Tongue (tissue), 2 donors: ENCODE data around the gene ZFYVE26. TPM values are rescaled to one million over a fixed set of nuclear protein-coding genes. Genes with fewer than 3 reads are reported as not detected.
"Not testable (repeated sequence)": the region's sequence is repeated elsewhere in the genome, so short reads cannot be mapped to it uniquely, and the experiment has no call there.

Source experiments
- DNase-seq: peaks from one replicate; pipeline ENCODE4 v3.0.0-alpha.2; 2015
- total RNA-seq: library from RNA; depleted of rRNA; stranded (reverse); fragments of >200 nt; gene quantifications from one replicate; pipeline ENCODE4 v1.2.3, GENCODE V29; 2014

ZFYVE26 gene
- total RNA-seq, 1 donor from 2014 or later, result 17.4 TPM

DNA sequence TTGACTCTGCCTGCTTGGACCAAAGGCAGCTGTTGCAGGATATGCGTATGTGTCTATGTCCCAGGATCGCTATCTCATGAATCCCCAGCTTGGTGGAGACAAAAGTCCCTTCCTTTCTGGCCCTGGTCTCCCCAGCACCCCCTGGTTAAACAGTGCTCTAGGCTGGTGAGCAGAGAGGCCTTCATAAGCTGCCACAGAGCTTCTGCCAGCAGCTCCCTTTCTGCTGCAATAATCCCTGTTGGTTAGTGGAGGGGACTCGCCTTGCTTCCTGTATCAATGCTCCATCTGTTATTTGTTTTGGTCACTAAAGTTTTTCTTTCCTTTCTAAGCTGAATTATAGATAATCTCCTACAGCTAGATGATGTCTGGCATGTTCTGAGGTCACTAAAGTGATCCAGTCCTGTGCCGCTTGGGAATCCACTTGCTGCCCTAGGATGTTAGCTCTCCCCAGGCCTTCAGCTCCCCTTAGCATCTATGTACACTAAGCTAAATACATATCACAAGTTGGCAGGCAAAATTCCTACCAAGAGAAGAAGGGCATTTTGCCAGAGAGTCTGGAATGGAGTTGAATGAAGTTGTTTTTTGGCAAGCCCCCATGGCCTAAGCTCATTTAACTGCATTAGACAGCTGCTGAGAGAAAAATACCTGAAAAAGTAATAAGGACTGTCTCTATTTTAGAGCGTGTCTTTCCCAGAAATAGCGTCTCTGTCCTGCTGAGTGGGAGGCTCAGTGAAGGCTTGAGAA is 66.9 kb downstream of the ZFYVE26 start:
- peak; percentile 87 for DNase-seq

GRCh38 chr14:67748312-67748711 is 68.1 kb downstream of the ZFYVE26 start:
- no peak for DNase-seq

GRCh38 chr14:67746927-67747326 is 69.5 kb downstream of the ZFYVE26 start:
- DNase-seq, result no peak

- no peak for DNase-seq
Observed at GRCh38 chr14:67744046-67744445, 72.3 kb downstream of the ZFYVE26 start.

DNA sequence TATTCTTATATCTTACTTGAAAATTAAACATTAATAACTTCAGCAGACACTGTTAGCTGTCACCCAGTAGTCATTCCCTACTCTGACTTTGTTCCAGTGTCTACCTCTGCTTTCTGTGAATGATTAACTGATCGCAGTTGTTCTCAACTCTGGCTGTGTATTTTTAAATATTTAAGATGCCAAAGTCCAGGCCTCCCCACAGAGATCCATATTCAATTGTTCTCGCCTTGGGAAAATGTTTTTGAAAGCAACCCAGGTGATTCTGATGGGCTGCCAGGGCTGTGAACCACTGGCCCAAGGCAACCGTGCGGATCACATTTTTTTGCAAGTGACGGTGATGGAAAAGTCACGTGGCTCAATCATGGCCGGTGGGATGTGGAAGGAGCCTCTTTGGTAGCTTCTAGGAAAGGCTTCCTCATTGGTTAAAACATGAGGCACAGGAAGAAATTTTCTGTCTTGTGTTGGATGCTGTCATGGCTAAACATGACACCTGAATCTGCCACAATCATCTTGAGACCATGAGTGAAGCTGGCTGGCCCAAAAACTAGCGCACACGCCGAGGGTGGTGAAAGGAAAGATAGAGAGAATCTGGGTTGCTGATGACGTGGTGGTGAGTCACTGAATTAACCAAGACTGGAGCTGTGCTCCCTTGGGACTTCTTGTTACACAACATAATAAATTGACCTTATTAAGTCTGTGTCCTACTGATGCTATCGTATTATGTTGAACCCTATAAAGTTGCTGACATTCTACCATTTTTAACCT is 77.5 kb downstream of the ZFYVE26 start:
- DNase-seq, result no peak

GRCh38 chr14:67736771-67737170 is 79.6 kb downstream of the ZFYVE26 start:
- no peak for DNase-seq

GRCh38 chr14:67735336-67736147 is 80.8 kb downstream of the ZFYVE26 start:
- peak; percentile 25 for DNase-seq

DNA sequence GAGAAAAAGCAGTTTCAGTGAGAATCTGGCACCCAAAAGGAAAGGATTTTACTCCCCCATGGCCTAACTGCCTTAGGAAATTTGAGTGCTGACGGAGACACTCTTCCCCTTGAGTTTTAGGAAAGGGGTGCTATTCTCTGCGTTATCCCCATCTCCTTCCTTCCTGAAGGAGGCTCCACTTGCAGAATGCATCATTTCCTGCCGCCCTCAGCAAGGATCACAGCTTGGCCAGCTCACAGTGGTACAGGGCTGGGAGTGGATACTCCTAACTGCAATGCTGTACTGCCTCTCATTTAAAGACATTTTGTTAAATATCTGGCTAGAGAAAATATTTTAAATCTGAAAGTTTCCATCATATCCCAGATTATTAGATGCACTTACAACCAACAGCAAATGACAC is 81.7 kb downstream of the ZFYVE26 start:
- DNase-seq, result no peak

GRCh38 chr14:67733616-67734015 is 82.8 kb downstream of the ZFYVE26 start:
- DNase-seq, result peak; percentile 82

DNA sequence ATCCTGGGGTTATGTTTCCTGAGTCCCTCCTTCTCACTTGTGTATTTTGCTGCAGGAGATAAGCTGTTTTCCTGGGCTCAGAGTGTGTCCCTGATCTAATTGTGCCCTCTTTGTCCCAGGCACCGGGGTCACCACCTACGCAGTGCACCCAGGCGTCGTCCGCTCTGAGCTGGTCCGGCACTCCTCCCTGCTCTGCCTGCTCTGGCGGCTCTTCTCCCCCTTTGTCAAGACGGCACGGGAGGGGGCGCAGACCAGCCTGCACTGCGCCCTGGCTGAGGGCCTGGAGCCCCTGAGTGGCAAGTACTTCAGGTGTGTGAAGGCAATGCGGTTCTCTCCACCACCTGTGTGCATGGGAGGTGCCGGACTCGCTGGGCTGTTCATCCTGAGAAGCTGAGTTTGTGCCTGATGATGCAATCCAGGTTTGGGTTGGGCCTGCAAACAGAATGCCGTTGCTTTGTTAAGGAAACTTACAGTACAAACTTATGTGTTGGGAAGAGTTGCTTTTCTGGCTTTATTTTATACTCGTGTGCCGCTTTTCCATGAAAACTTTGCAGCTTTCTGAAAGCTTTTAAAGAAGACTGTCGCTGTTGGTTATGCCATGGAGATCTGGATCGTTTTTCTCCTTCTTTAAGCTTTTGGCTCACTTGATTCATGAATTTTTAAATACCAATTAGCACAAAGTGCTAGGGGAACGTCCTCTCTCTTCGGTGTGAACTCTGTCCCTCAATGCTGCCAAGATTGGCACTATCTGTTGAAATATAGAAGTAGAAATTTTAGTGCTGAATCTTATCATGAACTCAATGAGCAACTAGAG is 87.1 kb downstream of the ZFYVE26 start:
- DNase-seq, result peak; percentile 17

- DNase-seq, result no peak
Observed at GRCh38 chr14:67728258-67728657, 88.1 kb downstream of the ZFYVE26 start.

GRCh38 chr14:67727361-67727760 is 89.0 kb downstream of the ZFYVE26 start:
- DNase-seq, result no peak

DNA sequence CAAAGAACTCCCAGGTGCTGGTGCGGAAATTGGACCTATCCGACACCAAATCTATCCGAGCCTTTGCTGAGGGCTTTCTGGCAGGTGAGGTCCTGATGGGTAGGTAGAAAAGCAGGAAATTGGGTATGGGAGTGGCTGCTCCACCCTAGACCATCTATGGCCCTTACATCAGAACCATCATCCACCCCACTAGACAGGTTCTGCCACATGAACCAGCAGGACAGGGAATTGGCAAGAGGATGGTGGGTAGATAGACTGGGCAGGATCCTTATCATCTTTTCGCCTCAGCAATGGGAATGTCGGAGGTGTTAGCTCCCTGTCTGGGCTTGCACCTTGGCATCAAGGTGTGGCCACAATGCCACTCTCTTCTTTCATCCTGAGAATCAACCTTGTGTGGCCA is 91.2 kb downstream of the ZFYVE26 start:
- DNase-seq, result no peak

DNA sequence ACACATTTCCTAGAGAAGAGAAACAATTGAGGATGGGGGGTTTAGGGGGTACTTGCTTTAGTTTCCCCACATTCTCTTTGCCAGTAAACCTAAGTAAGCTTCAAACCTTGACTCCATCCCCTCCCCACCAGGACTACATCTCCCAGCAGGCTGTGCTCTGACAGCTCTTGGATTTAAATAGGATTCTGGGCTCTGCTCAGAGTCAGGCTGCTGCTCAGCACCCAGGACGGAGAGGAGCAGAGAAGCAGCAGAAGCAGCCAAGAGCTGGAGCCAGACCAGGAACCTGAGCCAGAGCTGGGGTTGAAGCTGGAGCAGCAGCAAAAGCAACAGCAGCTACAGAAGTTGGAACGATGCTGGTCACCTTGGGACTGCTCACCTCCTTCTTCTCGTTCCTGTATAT is 94.1 kb downstream of the ZFYVE26 start:
- DNase-seq, result peak; percentile 80

GRCh38 chr14:67721875-67722274 is 94.5 kb downstream of the ZFYVE26 start:
- DNase-seq, result no peak

GRCh38 chr14:67719866-67720265 is 96.5 kb downstream of the ZFYVE26 start:
- DNase-seq, result no peak

GRCh38 chr14:67719385-67719784 is 97.0 kb downstream of the ZFYVE26 start:
- DNase-seq, result not testable (repeated sequence)

DNA sequence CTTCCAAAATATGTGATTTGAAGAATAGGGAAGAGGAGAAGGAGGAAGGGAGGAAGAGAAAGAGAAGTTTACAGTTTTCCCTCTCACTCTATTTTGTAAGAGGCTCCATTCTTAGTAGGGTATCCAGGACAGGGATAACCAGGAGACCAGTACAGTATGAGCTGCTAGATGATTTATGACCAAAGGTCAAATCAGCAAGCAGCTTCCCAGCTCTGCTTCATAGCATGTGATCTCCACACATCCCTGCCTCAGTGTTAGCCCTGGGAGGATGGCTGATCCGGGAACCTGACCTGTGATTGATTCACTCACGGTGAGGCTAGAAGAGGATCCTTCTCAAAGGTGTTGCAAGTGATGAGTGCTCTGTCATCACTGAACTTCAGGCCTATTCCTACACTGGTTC is 98.1 kb downstream of the ZFYVE26 start:
- DNase-seq, result no peak

GRCh38 chr14:67717048-67717447 is 99.3 kb downstream of the ZFYVE26 start:
- no peak for DNase-seq

DNA sequence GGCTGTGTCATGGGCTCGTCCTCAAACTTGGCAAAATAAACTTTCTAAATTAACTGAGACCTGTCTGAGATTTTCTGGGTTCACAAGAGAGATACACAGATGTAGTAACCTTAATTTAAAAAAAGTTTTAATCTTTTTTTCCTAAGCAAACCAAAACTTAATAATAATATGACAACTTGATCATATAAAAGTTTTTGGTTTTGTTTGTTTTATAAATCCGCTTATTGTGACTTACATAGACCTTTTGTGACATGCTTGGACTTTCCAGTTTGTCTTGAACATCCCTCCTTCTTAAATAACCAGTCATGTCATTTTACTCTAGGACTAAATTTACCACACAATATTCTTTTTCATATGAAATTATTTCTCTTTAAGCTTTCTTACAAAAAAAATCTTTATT is 106.2 kb downstream of the ZFYVE26 start:
- DNase-seq, result no peak

DNA sequence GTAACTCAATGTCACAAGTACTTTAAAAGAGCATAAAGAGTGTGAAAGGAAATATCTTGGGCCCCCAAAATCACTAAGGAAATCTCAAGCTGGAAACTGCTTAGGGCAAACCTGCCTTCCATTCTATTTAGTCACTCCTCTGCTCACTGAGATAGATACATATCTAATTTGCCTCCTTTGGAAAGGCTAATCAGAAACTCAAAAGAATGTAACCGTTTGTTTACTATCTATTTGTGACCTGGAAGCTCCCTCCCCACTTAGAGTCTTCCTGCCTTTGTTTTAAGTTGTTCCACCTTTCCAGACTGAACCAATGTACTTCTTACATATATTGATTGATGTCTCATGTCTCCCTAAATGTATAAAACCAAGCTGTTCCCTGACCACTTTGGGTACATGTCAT is 106.6 kb downstream of the ZFYVE26 start:
- not testable (repeated sequence) for DNase-seq

- DNase-seq, result not testable (repeated sequence)
Observed at GRCh38 chr14:67709346-67709745, 107.0 kb downstream of the ZFYVE26 start.
